SK-N-SH treated with all-trans-retinoic acid at 6 μM for 48 hours (cell line): Measurements from ENCODE around the gene NEU2.

Experiments
- ARNTL ChIP-seq: fragments of 450-650 bp; formaldehyde crosslinking; IDR thresholded peaks from 2 replicates; pipeline ENCODE4 v1.5.0; 2020; ENCODE audit warnings: low read depth, mild to moderate bottlenecking, moderate library complexity, borderline replicate concordance
- GLIS3 ChIP-seq: fragments of 250-450 bp; sonication (Bioruptor Pico); IDR thresholded peaks from 2 replicates; pipeline ENCODE4 v1.5.0; 2020; ENCODE audit warnings: mild to moderate bottlenecking, moderate library complexity
- TF ChIP-seq, protein P1 (sequence below): fragments of 250-450 bp; sonication (Bioruptor Pico); IDR thresholded peaks from 2 replicates; pipeline ENCODE4 v1.8.0; 2021; ENCODE audit warnings: low read depth, mild to moderate bottlenecking, moderate library complexity, borderline replicate concordance

- TF ChIP-seq ARNTL (CRISPR knock-in tag) = no peak
- TF ChIP-seq, protein P1, sequence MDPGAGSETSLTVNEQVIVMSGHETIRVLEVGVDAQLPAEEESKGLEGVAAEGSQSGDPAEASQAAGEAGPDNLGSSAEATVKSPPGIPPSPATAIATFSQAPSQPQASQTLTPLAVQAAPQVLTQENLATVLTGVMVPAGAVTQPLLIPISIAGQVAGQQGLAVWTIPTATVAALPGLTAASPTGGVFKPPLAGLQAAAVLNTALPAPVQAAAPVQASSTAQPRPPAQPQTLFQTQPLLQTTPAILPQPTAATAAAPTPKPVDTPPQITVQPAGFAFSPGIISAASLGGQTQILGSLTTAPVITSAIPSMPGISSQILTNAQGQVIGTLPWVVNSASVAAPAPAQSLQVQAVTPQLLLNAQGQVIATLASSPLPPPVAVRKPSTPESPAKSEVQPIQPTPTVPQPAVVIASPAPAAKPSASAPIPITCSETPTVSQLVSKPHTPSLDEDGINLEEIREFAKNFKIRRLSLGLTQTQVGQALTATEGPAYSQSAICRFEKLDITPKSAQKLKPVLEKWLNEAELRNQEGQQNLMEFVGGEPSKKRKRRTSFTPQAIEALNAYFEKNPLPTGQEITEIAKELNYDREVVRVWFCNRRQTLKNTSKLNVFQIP (CRISPR knock-in tag) = no peak
- no peak for TF ChIP-seq GLIS3
Measured at GRCh38 chr2:233075141-233075965, 42.9 kb downstream of the NEU2 start.
